Ovary (tissue), 9 donors: ENCODE data around the gene MRPL30. TPM values are rescaled to one million over a fixed set of nuclear protein-coding genes. Genes with fewer than 3 reads are reported as not detected.

Source experiments
- DNase-seq, 5 donors: peaks; one replicate each; pipeline ENCODE4 v3.0.0-alpha.2; 2019 to 2020
- H3K27ac ChIP-seq, 2 donors: fragments of 200-600 bp; one replicate each; pipeline versions ENCODE4 v1.5.1 to v1.8.0; 2019 to 2022
- H3K27me3 ChIP-seq: fragments of 200-600 bp; one replicate; pipeline ENCODE4 v1.8.0; 2022
- H3K36me3 ChIP-seq: fragments of 200-600 bp; sonication (generic); one replicate; pipeline ENCODE4 v1.5.1; 2019
- H3K4me1 ChIP-seq: one replicate; pipeline ENCODE4 v1.8.1; 2013; ENCODE audit warnings: mild to moderate bottlenecking, moderate library complexity; ENCODE audit not compliant: insufficient read depth
- H3K4me3 ChIP-seq: fragments of 200-600 bp; sonication (generic); one replicate; pipeline ENCODE4 v1.5.1; 2017
- H3K9me3 ChIP-seq, 2 donors: fragments of 200-600 bp in 1 of 2; sonication (generic) in 1 of 2; one replicate each; pipeline versions ENCODE4 v1.5.1 to v1.8.1; 2013 to 2019; ENCODE audit warnings: mild to moderate bottlenecking in 1 of 2, moderate library complexity in 1 of 2
- CTCF ChIP-seq, 3 donors: fragments of 450-650 bp in 2 of 3; fragments of 200-600 bp in 1 of 3; IDR thresholded peaks; one replicate each; pipeline versions ENCODE4 v1.5.1 to v1.8.0; 2016 to 2022; ENCODE audit warnings: antibody characterized with exemption in 3 of 3, mild to moderate bottlenecking in 1 of 3
- EP300 ChIP-seq: sonication (generic); formaldehyde crosslinking; IDR thresholded peaks from one replicate; pipeline ENCODE4 v1.6.1; 2017; ENCODE audit warnings: antibody characterized with exemption
- POLR2A ChIP-seq: fragments of 450-650 bp; IDR thresholded peaks from one replicate; pipeline ENCODE4 v1.6.1; 2017; ENCODE audit warnings: antibody characterized with exemption, mild to moderate bottlenecking, moderate library complexity
- WGBS, 3 donors: extraction: QIAGEN DNeasy Blood & Tissue Kit in 1 of 3; methylation state at CpG; one replicate each; pipeline versions ENCODE4 v1.1.5 to v1.1.7; 2013 to 2017; 5-methylcytosine and 5-hydroxymethylcytosine counted together
- intact Hi-C, 4 donors: fragments of 100-400 bp; cut with DNase I; formaldehyde crosslinking; loops; one replicate each; pipeline versions ENCODE4 v1.11.0 to v1.15.1; 2022 to 2023
- polyA plus RNA-seq, 2 donors: library from polyadenylated mRNA; stranded (reverse); fragments of 200-250 nt in 1 of 2; fragments of 350-450 nt in 1 of 2; fragmentation: Illumina TruSeq in 1 of 2; extraction: RNeasy Lipid Tissue Mini Kit (QIAGEN cat#74804) in 1 of 2; gene quantifications; one replicate each; pipeline ENCODE4 v1.2.3, GENCODE V29; 2013 to 2014
- total RNA-seq, 7 donors: library from RNA; depleted of rRNA in 2 of 7; stranded (reverse); fragments of >200 nt in 2 of 7; fragmentation: NEBNext Ultra II Directional in 3 of 7; extraction: Animal tissue kit (Norgen Biotek cat#: 25700) in 3 of 7; gene quantifications; one replicate each; pipeline versions ENCODE4 v1.1.0 to v1.2.4, GENCODE V29; 2016 to 2023
- donor health status: DM: no; HTN: no; CAD: no; lungs with moderate emphysema.
- donor health status: DM: no; HTN: no; CAD: no.
- donor health status: Bipolar disorder and iron deficiency.
- donor health status: DM: yes; HTN: yes; CAD: no.
- donor health status: DM: no; HTN: no; CAD: no.
- donor health status: DM: yes; HTN: yes; CAD: no.

MRPL30 gene
- total and polyA plus RNA-seq, 9 donors: 18.7 to 43.8 (median 21.8) TPM

- 78 to 90% (median 84%) methylated on average over 4 of the region's 4 CpGs for WGBS, 3 donors
- DNase-seq: no peak
- no peaks in the 10 kb centered on the region for H3K27me3 ChIP-seq
- TF ChIP-seq EP300: no peak
- TF ChIP-seq CTCF (IDR thresholded peaks at IDR 0.05): no peak
- no peak for TF ChIP-seq POLR2A
- peaks cover 4% of the 10 kb centered on the region for H3K4me1 ChIP-seq
- no peaks in the 10 kb centered on the region for H3K9me3 ChIP-seq
- no peaks in the 10 kb centered on the region for H3K36me3 ChIP-seq
- H3K4me3 ChIP-seq: no peak overlapping the region
- H3K27ac ChIP-seq: no peak overlapping the region
- intact Hi-C loops: no loop called here
Observed at GRCh38 chr2:99159594-99159993, 21.4 kb upstream of the MRPL30 start.

DNA sequence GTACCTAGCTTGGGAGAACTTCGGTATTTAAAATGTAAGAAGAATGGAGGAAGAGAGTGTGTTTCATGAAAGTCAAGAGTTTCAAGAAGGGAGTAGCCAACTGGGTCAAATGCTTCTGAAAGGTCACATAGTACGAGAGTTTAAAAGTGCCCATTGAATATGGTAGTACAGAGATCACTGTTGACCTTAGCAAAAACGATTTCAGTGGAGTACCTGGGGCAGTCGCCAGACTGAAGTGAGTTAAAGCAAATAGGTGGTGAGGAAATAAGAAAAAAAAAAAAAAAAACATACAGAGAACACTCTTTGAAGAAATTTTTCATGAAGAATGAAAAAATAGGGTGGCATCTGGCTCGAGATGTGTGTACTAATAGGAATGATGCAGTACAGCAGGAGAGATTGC is 14.8 kb upstream of the MRPL30 start:
- Histone ChIP-seq H3K4me1 (no peaks in the 10 kb centered on the region), H3K27me3 (no peaks in the 10 kb centered on the region), H3K27ac (no peak overlapping the region), H3K36me3 (no peaks in the 10 kb centered on the region), H3K9me3 (no peaks in the 10 kb centered on the region), H3K4me3 (no peak overlapping the region)
- 84 to 91% (median 88%) methylated on average over 5 of the region's 5 CpGs for WGBS, 3 donors
- TF ChIP-seq CTCF (IDR thresholded peaks at IDR 0.05): no peak
- TF ChIP-seq POLR2A: no peak
- no peak for TF ChIP-seq EP300
- intact Hi-C loops: no loop called here
- no peak for DNase-seq

- no peak for TF ChIP-seq POLR2A
- TF ChIP-seq EP300: no peak
- no peak for TF ChIP-seq CTCF (IDR thresholded peaks at IDR 0.05)
- DNase-seq: no peak
- Histone ChIP-seq H3K9me3 (no peaks in the 10 kb centered on the region), H3K4me3 (no peak overlapping the region), H3K27ac (no peak overlapping the region), H3K27me3 (no peaks in the 10 kb centered on the region), H3K36me3 (no peaks in the 10 kb centered on the region), H3K4me1 (no peaks in the 10 kb centered on the region)
- WGBS, 3 donors: 26 to 45% (median 32%) methylated on average over 1 of the region's 1 CpG
- intact Hi-C loops: no loop called here
Observed at GRCh38 chr2:99169534-99169933, 11.4 kb upstream of the MRPL30 start.

DNA sequence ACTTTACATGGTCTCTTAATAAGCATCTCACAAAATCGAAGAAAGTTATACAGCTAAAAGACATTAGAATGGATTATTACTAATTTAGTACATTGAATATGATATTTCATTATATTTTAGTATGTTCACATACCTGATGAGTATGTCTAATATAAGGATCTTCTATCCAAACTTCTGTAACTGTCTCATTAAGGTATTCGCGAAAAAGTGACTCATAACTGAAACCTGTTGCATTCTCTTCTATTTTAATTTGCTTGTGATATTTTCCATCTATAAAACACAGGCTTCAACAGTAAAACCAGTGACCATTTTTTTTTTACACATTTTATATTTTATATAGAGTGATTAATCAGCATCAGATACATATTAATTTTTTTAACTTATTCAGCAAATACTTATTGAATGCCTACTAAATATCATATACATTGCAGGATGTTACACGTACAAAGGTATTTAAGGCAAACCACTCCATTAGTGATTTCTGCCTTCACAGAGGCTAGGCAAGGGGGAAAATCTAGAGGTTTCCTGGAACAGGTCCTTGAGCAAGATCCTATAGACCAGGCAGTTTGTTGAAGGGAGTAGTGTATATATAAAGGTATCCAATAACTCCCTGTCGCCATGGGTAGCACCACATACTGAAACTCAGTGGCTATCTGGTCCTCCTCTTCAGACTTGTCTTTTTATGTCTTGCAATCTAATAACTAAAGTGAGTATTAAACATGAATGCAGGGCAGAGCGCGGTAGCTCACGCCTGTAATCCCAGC is 9.4 kb upstream of the MRPL30 start:
- intact Hi-C loops: no loop called here
- no peak overlapping the region for H3K4me3 ChIP-seq
- H3K4me1 ChIP-seq: no peaks in the 10 kb centered on the region
- TF ChIP-seq EP300: no peak
- DNase-seq: no peak
- H3K27me3 ChIP-seq: no peaks in the 10 kb centered on the region
- H3K27ac ChIP-seq: no peak overlapping the region
- WGBS, 3 donors: 97 to 98% (median 97%) methylated on average over 8 of the region's 8 CpGs
- H3K9me3 ChIP-seq: no peaks in the 10 kb centered on the region
- H3K36me3 ChIP-seq: no peaks in the 10 kb centered on the region

DNA sequence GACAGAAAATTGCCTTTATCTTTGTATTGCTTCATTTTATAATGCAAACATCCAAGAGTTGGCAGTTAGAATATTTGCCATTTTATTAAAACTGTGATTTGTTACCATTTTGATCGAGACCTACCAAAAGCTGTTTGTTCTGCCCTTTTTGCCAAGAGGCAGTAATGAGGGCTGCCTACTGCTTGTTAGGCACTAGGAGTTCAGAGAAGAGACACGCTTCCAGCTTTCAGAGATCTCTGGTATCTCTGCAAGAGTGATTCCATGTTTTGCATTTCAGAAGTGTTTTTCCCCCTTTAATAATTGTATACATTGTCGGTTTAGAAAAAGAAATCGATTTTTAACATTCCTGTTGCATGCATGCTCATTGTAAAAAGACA is 628 bp downstream of the MRPL30 start:
- no peak for DNase-seq
- Histone ChIP-seq H3K9me3 (no peaks in the 10 kb centered on the region), H3K4me1 (peaks cover 10% of the 10 kb centered on the region), H3K36me3 (no peaks in the 10 kb centered on the region), H3K4me3 (peak overlapping the region; percentile 78), H3K27me3 (no peaks in the 10 kb centered on the region), H3K27ac (no peak overlapping the region)
- 0 to 5% (median 1%) methylated on average over 4 of the region's 4 CpGs for WGBS, 3 donors
- intact Hi-C loops: loop anchor here in 2 of 4 donors (10.0 kb wide), 2 partner anchors 153 to 303 kb away; partner anchors contain the start of genes EIF5B (in 2 of the 2) and TXNDC9 (in 2 of the 2)
- TF ChIP-seq POLR2A (no peak), EP300 (no peak), CTCF (IDR thresholded peaks at IDR 0.05) (no peak)
